NOMO-1 treated with DMSO at 0.1 percent for 48 hours (cell line): ENCODE results near the gene MYCBP2.
"Not testable (repeated sequence)": the region's sequence is repeated elsewhere in the genome, so short reads cannot be mapped to it uniquely, and the experiment has no call there.

Experiments
- DNase-seq: peaks from one replicate; lab custom pipeline; 2025; ENCODE audit not compliant: unreplicated experiment; lab: John Stamatoyannopoulos, UW

MYCBP2 gene

GRCh38 chr13:77034881-77035280 is 292.0 kb downstream of the MYCBP2 start:
- no peak for DNase-seq

GRCh38 chr13:77033717-77034302 is 293.1 kb downstream of the MYCBP2 start:
- DNase-seq, result no peak

DNA sequence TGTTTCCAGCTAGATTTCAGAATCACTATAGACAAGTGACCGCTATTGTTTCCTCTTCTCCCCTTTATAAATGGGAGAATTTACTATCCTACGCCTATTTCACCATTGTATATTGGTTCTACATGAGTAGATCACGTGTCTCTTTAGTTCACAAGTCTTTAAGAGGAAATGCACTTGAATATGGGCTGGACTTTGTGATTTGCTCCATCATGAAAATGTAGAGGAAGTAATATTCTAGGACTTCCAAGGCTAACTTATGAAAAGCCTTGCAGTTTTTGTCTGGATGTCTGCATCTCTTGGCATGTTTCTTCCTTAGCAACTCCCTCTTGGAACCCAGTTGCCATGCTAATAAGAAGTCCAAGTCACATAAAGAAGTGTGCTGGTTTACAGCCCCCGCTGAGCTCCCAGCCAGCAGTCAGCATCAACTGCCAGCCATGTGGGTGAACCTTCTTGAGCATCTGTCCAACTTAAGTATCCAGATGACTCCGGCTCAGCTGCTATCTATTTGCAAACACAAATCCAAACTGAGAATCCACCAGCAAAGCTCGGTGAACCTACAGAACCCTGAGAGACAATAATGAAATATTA is 295.1 kb downstream of the MYCBP2 start:
- DNase-seq, result no peak

DNA sequence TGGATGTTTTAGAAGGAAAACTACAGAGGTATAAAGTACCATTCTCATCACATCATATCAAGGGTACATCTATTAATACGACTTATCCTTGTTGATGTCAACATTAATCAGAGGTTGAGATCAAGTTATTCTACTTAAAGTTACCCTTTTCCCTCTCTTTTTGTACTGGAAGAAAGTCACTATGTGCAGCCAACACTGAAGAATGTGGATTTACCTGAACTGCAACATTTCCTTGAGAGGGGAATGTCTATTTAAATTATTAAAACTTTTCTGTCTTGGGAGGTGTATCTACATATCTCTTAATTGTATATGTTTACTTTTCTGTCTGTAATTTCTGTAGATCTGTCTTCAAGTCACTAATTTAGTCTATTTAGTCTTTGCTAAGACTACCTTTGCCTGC is 297.5 kb downstream of the MYCBP2 start:
- DNase-seq, result no peak

DNA sequence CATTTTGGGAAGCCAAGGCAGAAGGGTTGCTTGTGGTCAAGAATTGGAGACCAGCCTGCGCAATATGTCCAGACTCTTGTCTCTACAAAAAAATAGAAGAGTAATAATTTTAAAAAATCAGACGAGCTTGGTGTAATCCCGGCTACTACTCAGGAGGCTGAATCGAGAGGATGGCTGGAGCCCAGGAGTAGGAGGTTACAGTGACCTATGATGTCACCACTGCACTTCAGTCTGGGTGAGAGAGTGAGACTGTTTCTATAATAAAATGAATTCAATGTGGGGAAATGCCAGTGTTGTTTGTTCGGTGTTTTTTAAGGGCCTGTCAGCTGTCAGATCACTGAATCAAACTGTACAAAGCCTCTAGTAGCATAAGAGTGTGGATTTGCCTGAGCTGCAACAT is 298.7 kb downstream of the MYCBP2 start:
- no peak for DNase-seq

DNA sequence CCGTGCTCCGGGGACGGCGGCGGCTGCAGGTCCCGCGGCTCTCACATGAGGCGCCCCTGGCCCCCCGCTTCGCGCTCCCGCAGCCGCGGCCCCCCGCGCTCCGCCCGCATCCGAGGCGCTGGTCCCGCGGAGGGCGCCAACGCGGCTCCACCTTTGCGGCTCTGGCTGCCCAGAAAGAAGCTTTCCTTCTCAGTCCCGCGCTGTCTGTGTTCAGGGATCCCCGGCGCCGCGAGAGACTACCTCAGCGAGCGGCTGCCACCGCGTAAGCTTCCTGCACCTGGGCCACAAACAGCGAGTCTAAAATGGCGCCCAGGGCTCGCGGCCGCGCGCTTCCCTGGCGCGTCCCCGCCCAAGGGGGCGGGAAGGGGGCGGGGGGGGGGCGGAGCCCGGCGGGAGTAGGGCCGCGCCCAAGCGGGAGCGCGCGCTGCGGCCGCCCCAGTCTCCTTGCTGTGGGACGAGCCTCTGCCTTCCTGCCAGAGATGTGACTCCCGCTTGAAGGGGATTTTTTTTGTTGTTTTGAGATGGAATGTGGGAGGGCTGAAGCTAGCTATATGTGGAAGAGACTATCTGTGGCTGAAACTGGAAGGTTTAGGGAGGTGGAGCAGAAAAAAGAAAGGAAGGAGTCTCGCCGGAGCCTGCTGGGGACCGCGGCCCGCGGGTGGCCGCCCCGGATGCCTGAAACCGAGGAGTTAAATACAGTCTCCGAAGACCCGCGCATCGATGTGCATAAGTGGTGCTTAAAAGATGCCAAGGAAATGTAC is 299.9 kb downstream of the MYCBP2 start, which contains the start of gene FBXL3:
Gene FBXL3 (minus strand): TSS at position 299 of the 761 bp plus-strand sequence. CDS start 5,299 bp downstream, outside the sequence.
- peak; percentile 65 for DNase-seq

DNA sequence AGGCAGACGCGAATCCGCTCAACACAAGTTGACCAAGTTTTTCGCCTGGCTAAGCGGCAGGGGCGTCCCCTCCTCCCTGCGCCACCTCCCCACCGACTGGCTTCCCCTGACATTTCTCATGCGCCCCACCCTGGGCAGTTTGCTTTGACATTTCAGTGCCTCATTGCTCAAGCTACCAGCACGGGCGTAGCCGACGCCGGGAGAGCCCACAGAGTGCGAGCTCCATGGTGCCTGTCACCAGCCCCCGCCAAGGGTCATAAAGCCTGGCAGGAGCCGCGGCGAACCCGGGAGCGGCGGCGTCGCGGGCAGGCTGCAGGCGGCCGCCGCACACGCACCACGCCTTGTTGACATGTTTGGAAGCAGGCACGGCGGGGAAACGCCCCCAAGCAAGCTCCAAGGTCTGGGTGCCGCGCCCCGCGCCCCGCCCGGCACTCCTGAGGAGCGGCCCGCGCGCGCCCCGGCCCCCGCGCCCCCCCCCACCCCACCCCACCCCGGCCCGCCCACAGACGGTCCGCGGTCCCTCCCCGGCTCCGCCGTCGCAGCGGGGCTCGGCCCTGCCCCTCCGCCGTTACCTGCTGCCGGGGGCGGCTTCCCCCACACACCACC is 300.5 kb downstream of the MYCBP2 start:
- peak; percentile 66 for DNase-seq

GRCh38 chr13:77022341-77022740 is 304.6 kb downstream of the MYCBP2 start:
- no peak for DNase-seq

DNA sequence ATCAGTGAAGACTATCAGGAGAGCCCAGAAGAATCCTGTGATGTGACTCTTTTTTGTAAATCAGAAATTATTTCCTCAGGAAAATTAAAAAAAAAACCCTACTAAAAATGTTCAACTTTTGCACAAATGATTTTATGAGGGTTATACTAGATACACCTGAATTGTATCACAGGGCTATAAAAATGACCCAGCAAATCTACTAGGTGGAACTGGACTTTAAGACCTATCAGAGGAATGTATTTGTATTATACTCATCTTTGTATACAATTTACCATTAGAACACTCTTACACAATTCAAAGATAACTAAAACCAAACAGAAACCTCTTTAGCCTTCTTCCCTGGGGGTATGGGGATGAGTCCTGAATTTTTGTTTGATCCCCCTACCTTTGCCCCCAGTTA is 307.1 kb downstream of the MYCBP2 start:
- no peak for DNase-seq

DNA sequence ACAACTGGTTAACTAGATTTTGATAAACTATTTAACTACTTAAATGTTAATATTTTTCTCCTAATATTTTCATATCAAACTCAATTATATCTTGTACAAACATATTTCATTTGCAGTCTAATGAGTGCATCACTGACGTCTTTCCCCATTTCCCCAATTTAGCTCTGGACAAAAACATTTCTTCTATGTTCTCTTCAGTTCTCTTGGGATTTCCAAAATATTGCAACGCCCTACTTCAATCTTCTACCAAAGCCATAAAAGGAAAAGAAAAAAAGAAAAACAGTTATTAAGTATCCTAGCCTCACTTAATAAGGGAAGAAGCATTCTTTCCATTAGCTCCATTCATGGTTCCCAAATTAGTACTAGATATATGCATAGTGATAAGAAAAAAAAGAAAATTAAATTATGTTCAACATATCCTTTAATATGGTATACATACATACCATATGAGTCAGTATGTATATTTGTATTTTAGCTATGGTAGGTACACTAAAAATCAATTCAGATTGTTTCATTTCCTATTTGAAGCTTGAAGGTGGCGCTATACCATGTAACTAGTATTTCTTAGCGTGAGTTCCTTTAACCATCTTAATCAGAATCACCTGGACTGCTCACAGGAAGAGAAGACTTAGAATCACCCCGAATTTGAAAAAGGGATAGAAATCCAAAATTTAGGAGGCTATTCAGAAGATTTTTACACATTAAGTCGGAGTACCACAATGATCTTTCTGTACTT is 309.8 kb downstream of the MYCBP2 start:
- DNase-seq, result no peak

GRCh38 chr13:77016251-77016812 is 310.6 kb downstream of the MYCBP2 start:
- no peak for DNase-seq

DNA sequence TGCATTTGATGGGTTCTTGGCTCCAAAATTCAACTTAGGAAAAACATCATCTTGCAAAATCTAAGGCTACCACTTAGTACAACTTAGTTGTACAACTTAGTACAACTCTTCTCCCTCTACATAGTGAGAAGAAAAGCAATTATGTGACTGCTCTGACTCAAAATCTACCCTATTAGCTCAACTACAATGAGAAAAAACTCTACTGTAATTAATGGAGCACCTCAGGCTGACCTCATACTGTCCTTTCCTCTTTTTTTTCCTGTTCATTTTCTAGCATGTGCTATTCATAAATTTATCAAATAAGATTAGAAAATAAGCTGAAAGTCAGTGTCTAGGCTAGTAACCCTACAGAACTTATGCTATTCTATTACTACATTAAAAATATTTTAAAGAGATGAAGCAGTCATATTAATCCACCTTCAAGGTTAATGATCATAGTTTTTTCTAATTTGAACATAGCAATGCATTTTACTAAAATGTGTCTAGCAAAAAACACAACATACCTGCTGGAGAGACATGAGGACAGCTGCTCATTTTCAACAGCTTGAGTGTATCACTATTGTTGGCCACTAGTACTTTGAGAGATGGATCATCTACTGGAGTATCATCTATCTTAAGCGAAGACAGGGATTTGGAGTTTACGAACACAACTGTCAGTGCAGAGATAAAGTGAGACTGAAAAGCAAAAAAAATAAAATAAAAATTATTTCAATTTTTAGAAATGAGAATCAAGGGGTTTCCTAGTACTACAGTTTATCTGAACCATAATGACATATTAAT is 311.8 kb downstream of the MYCBP2 start:
- DNase-seq, result no peak

DNA sequence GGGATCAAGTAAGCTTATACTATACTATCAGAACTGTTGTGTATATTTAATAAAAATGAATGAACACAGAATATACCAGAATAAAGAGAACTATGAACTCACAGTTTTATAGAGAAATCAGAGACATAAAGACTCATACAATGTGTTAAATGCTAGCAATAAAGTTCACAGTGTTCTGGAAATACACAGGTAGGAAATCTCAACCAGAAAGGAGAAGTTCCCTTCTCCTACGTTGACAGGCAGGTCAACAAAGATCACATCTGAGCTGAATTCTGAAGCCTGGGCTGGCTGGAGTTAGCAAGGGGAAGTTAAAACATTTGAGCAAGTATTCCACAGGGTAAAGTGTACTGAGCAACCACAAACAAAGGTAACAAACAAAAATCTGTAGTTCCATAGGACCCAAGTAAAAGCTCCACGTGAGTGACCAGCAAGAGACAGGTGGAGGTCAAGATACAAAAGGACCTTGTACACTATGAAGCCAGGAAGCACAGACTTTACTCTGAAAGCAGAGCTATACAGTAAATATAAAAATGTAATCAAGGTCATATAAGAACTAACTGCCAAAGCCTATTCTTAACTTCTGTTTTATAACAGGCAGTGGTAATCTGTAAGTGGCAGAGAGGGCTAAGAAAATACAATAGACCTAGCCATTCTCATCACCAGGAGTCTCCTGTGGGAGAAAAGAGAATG is 312.9 kb downstream of the MYCBP2 start:
- no peak for DNase-seq

GRCh38 chr13:77009719-77010118 is 317.2 kb downstream of the MYCBP2 start:
- DNase-seq, result not testable (repeated sequence)

- DNase-seq, result no peak
Observed at GRCh38 chr13:77009011-77009410, 317.9 kb downstream of the MYCBP2 start.

DNA sequence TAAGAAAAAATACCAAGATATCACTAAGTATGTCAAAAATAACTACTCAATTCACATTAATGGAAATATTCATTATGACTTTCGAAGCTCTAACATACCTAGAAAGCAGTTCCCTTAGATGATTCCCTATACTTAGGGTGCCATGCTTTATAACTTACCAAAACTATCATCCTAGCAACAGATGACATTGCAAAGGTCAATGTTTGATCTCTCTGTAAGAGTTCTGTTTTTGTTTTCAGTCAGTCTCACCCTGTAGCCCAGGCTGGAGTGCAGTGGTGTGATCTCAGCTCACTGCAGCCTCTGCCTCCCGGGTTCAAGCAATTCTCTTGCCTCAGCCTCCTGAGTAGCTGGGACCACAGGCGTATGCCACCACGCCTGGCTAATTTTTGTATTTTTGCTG is 318.6 kb downstream of the MYCBP2 start:
- DNase-seq, result not testable (repeated sequence)

DNA sequence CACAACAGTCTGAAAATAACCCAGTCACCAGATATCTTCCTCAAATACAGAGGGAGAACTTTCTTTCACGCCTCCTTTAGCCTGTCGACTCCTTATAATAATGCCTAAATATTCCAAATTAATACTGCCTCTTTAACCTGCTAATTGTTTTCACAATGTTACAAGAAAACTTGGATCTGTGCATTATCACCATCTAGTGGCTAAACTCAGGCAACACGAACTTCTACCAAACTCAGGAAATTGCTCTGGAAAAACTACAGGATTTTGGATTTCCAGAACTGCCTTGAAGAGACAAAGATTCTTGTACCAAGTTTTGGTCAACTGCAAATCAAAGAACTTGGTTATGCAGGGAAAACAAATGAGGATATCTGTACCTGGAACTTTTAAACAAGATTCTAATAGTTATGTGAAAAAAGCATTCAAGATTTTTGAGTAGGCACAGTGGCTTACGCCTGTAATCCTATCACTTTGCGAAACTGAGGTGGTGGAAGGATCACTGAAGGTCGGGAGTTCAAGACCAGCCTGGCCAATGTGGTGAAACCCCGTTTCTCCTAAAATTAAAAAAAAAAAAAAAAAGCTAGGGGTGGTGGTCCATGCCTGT is 324.2 kb downstream of the MYCBP2 start:
- peak; percentile 5 for DNase-seq

GRCh38 chr13:77001963-77002587 is 324.8 kb downstream of the MYCBP2 start:
- no peak for DNase-seq

- DNase-seq, result no peak
Observed at GRCh38 chr13:77001540-77001939, 325.4 kb downstream of the MYCBP2 start.
